NT2/D1 (cell line): ENCODE data around the gene PGAP3.

Experiments
- DNase-seq: peaks from one replicate; pipeline ENCODE4 v3.0.0-alpha.2; 2011; ENCODE audit warnings: low read depth, low spot score
- H3K27me3 ChIP-seq: 2 replicates; pipeline ENCODE4 v1.6.0; 2011; ENCODE audit warnings: mild to moderate bottlenecking; ENCODE audit not compliant: insufficient read length, insufficient read depth
- H3K36me3 ChIP-seq: 2 replicates; pipeline ENCODE4 v1.6.1; 2011; ENCODE audit warnings: mild to moderate bottlenecking, low read length, mixed read lengths; ENCODE audit not compliant: insufficient read depth, insufficient read length
- H3K4me1 ChIP-seq: 2 replicates; pipeline ENCODE4 v1.5.1; 2011; ENCODE audit not compliant: insufficient read depth, insufficient read length
- H3K4me3 ChIP-seq: 2 replicates; pipeline ENCODE4 v1.5.1; 2011; ENCODE audit warnings: low read depth; ENCODE audit not compliant: insufficient read length
- H3K9ac ChIP-seq: 2 replicates; pipeline ENCODE4 v1.6.0; 2011; ENCODE audit warnings: low read depth; ENCODE audit not compliant: insufficient read length
- H3K9me3 ChIP-seq: 2 replicates; pipeline ENCODE4 v1.5.1; 2011; ENCODE audit warnings: mild to moderate bottlenecking, low read length; ENCODE audit not compliant: insufficient read depth
- SUZ12 ChIP-seq: IDR thresholded peaks from 2 replicates; pipeline ENCODE4 v1.6.1; 2011; ENCODE audit not compliant: insufficient read length, insufficient read depth; ENCODE audit errors: extremely low read depth
- YY1 ChIP-seq: IDR thresholded peaks from 2 replicates; pipeline ENCODE4 v1.6.1; 2011; ENCODE audit not compliant: insufficient read length, insufficient read depth
- ZNF274 ChIP-seq: IDR thresholded peaks from 2 replicates; pipeline ENCODE4 v1.6.1; 2011; ENCODE audit warnings: mild to moderate bottlenecking, low read depth, low read length

PGAP3 gene

GRCh38 chr17:39697961-39698360 lies 10.1 kb upstream of the PGAP3 start:
- Histone ChIP-seq H3K9ac (no peak overlapping the region), H3K4me3 (no peak overlapping the region), H3K9me3 (no peaks in the 10 kb centered on the region), H3K27me3 (no peaks in the 10 kb centered on the region), H3K4me1 (peaks cover 35% of the 10 kb centered on the region), H3K36me3 (peaks cover 5% of the 10 kb centered on the region)
- no peak for DNase-seq
- TF ChIP-seq ZNF274: no peak
- no peak for TF ChIP-seq SUZ12
- no peak for TF ChIP-seq YY1

DNA sequence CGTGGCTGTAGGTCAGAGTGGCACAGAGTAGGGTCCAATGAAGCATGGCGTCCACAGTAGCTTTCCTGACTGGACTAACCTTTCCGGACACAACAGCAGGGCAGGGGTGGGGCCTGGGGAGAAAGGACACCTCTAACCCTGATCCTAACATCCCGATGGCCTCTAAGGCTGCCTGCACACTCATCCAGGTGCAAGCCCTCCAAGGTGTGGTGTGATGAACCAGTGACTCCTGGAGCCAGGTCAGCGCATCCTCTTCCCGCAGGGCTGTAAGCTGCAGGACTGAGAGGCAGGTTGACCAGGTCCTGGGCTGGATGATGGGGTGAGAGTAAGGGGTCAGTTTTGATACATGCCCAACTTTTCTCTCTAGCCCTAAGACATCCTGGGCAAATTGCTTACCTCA lies 8.9 kb upstream of the PGAP3 start:
- H3K36me3 ChIP-seq: peaks cover under 1% of the 10 kb centered on the region
- H3K9ac ChIP-seq: peak overlapping the region; percentile 4
- TF ChIP-seq YY1 (no peak), ZNF274 (no peak), SUZ12 (no peak)
- no peak overlapping the region for H3K4me3 ChIP-seq
- no peak for DNase-seq
- no peaks in the 10 kb centered on the region for H3K9me3 ChIP-seq
- peaks cover 31% of the 10 kb centered on the region for H3K4me1 ChIP-seq
- no peaks in the 10 kb centered on the region for H3K27me3 ChIP-seq

GRCh38 chr17:39695089-39695474 lies 7.2 kb upstream of the PGAP3 start:
- Histone ChIP-seq H3K4me1 (peaks cover 24% of the 10 kb centered on the region), H3K4me3 (no peak overlapping the region), H3K36me3 (no peaks in the 10 kb centered on the region), H3K9ac (peak overlapping the region; percentile 83), H3K27me3 (no peaks in the 10 kb centered on the region), H3K9me3 (no peaks in the 10 kb centered on the region)
- TF ChIP-seq ZNF274: no peak
- TF ChIP-seq YY1: no peak
- no peak for TF ChIP-seq SUZ12
- no peak for DNase-seq

DNA sequence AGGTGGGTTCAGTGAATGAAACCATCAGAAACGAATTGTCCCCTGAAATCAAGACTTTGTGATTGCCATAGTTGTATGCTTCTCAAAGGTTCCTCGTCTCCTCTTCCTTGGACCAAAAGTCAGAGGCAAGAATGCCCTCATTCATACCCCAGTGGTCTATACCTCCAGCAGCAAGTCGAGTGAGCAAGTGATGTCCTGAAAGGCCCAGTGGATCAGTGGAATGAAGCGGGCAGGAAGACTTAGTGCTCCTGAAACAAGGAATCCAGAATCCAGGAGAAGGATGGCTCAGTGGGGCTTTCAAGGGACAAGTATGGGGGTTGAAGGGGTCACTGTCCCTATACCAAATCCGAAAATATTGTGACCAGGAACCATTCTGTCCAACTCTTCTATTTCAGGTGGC lies 6.7 kb upstream of the PGAP3 start:
- Histone ChIP-seq H3K9ac (peak overlapping the region; percentile 23), H3K36me3 (no peaks in the 10 kb centered on the region)
- TF ChIP-seq ZNF274 (no peak), SUZ12 (no peak), YY1 (no peak)

DNA sequence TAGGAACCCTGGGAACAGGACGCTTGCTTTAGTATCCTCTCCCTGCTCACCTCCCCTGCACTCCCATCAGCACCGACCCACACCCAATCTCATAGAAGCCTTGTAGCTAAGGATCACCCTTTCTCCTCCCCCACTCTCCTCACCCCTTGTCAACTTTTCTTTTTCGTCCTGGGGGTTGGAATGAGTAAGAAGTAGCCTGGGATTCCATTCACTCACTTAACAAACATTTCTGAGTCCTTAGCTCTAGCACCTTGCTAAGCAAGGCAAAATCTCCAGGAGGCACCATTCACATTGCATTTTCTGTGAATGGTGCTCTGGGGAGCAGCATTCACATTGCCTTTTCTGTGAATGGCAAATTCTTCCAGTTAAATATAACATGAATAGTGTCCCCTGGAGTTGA lies 1.1 kb upstream of the PGAP3 start:
- TF ChIP-seq ZNF274 (no peak), SUZ12 (no peak), YY1 (no peak)
- peaks cover 15% of the 10 kb centered on the region for H3K36me3 ChIP-seq
- no peaks in the 10 kb centered on the region for H3K27me3 ChIP-seq
- DNase-seq: peak; percentile 83
- peak overlapping the region; percentile 78 for H3K9ac ChIP-seq
- H3K4me3 ChIP-seq: peak overlapping the region; percentile 78
- no peaks in the 10 kb centered on the region for H3K4me1 ChIP-seq
- no peaks in the 10 kb centered on the region for H3K9me3 ChIP-seq

More for the DNA sequence above, 6.7 kb upstream of the PGAP3 start:
- DNase-seq: no peak
- H3K27me3 ChIP-seq: no peaks in the 10 kb centered on the region
- H3K9me3 ChIP-seq: no peaks in the 10 kb centered on the region
- H3K4me3 ChIP-seq: no peak overlapping the region
- H3K4me1 ChIP-seq: peaks cover 24% of the 10 kb centered on the region

- H3K9me3 ChIP-seq: no peaks in the 10 kb centered on the region
- H3K4me3 ChIP-seq: peak overlapping the region; percentile 78
- H3K27me3 ChIP-seq: no peaks in the 10 kb centered on the region
- DNase-seq: no peak
- TF ChIP-seq ZNF274 (no peak), YY1 (no peak), SUZ12 (no peak)
- no peaks in the 10 kb centered on the region for H3K4me1 ChIP-seq
- peak overlapping the region; percentile 78 for H3K9ac ChIP-seq
- H3K36me3 ChIP-seq: peaks cover 15% of the 10 kb centered on the region
Measured at GRCh38 chr17:39688475-39688835, 598 bp upstream of the PGAP3 start.

- Histone ChIP-seq H3K36me3 (peaks cover 15% of the 10 kb centered on the region), H3K4me1 (no peaks in the 10 kb centered on the region), H3K9ac (peak overlapping the region; percentile 13), H3K9me3 (no peaks in the 10 kb centered on the region), H3K4me3 (peak overlapping the region; percentile 78), H3K27me3 (no peaks in the 10 kb centered on the region)
- TF ChIP-seq SUZ12: no peak
- TF ChIP-seq YY1: no peak
- no peak for TF ChIP-seq ZNF274
- DNase-seq: no peak
Measured at GRCh38 chr17:39687101-39687545, 734 bp downstream of the PGAP3 start.
